ENCODE data around the gene GATAD2A.

GRCh38 chr19:19507354-19507753 lies 101.9 kb downstream of the GATAD2A start:
- TF ChIP-seq CTCF (IDR thresholded peaks at IDR 0.05) (no peak), POLR2AphosphoS5 (IDR thresholded peaks at IDR 0.05) (no peak), POLR2A (IDR thresholded peaks at IDR 0.05; ENCODE audit: low read depth) (no peak)

Data from esophagus muscularis mucosa (tissue), 3 donors.